Measurements from ENCODE around the gene PRKRA.
"Not testable (repeated sequence)": the region's sequence is repeated elsewhere in the genome, so short reads cannot be mapped to it uniquely, and the experiment has no call there.

Gene PRKRA

DNA sequence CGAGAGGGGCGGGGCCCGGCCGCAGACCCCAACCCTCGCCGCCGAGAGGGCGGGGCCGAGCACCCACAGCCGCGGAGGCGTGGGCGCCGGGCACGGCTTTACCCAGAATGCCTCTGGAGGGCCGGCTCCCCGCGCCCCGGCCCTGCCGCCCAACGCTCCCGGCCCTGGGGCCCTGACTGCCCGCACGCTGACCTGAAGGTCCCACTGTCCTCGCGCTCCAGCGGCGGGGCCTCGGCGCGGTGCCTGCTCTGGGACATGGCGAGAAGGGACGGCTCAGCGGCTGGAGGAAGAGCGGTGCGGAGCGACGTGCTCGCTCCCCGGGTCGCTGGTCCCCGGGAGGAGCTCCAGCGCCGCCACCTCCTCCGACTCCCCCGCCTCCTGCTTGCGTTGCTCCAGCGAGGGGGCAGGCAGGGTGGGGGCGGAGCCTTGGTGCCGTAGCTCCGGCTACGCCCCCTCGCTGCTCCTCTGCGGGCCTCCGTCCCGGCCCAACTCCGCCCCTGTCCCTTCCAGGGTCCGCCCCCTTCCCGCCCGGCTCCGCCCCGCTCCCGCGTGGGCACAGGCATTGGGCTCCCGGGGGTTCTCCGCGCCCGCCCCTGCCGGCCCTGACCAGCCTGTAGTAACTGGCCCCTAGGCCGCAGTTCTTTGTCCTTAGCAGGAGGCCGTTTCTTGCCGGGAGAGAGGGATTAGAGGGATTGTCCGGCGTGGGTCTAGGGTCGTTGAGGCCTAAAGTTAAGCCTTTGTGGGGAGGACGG lies at the start of gene PRKRA, which contains the start of gene PJVK:
TSS of gene PRKRA (minus strand) at position 402 of the 752 bp plus-strand sequence. CDS start at position 257, 145 bp downstream.
TSS of gene PJVK (plus strand) at position 605 of the 752 bp plus-strand sequence. CDS start 2,032 bp downstream, outside the sequence.
- peak; percentile 89 to 96 for DNase-seq

DNA sequence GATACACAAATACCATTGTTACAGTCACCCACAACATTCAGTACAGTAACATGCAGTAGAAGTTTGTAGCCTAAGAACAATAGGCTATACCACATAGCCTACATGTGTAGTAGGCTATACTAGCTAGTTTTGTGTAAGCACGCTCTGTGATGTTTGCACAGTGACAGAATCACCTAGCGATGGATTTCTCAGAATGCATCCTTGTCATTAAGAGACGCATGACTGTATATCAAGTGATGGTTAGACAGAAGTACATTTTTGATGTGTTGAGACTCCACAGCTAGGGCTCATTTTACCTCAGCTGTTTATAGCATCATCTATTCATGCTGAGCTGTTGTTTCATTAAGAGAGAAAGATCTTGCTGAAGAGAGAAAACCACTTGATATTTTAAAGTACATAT lies 48.7 kb upstream of the PRKRA start:
- DNase-seq, result no peak

DNA sequence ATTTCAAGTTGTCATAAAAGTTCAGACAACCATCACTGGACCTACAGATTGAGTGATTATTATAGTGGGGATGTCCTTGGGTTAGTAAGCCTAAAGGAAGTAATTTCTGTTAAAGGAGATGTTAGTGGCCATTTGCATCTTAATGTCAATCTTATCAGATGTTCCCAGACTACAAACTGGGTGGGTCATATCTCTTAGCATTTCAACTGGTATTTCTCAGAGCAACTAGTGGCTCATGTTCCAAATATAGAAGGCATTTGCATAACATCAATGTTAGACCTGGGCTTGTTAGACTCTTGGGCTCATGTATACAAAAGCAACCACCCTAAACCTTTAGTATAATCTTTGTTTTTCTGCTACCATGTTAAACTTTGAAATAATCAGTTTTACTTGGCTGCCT lies 47.2 kb upstream of the PRKRA start:
- DNase-seq, result no peak

DNA sequence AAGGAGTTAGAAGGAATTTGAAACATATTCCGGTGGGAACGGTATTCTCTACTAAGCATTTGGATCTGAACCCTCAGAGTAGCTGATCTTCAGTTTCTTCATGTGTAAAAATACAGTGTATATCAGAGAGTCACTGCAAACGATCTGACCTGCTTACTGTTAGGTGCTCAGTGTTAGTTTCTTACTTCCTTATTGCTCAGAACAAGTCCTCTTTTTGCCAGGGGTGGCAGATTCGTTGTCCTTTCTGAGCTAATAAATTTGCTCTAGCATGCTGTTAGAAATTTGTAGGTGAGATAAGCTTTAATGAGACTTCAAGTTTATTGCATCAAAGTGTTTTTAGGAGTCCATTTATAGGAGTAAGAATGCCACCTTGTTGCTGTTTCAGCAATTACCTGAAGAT lies 45.1 kb upstream of the PRKRA start:
- DNase-seq, result no peak

DNA sequence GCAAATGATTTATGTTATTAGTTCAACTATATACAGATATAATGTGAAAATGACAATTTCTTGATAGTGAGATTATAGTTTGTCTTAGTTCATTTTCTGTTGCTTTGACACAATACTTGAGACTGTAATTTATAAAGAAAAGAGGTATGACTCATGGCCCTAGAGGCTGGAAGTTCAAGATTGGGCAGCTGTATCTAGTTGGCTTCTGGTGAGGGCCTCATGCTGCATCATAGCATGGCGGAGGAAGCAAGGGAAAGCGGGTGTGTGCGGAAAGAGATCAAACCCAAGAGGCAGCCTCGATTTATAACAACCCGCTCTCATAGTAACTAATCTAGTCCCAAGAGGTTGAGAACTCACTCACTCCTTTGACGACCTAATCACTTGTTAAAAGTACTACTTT lies 40.6 kb upstream of the PRKRA start:
- DNase-seq, result no peak

DNA sequence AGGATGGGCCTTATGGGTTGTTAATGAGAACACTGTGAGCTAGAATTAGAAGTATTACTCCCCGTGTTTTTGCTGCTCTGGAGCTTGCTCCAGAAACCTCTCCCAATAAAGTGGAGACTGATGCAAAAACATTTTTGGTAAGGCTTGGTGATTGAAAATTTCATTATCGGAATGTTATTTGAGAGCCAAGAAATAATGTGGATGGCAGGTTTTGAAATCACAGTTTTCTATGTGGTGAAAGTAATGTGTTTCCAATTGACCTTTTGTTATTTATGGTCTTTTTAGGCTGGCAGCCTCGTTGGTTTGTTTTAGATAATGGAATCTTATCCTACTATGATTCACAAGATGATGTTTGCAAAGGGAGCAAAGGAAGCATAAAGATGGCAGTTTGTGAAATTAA lies 34.4 kb upstream of the PRKRA start:
- no peak for DNase-seq

DNA sequence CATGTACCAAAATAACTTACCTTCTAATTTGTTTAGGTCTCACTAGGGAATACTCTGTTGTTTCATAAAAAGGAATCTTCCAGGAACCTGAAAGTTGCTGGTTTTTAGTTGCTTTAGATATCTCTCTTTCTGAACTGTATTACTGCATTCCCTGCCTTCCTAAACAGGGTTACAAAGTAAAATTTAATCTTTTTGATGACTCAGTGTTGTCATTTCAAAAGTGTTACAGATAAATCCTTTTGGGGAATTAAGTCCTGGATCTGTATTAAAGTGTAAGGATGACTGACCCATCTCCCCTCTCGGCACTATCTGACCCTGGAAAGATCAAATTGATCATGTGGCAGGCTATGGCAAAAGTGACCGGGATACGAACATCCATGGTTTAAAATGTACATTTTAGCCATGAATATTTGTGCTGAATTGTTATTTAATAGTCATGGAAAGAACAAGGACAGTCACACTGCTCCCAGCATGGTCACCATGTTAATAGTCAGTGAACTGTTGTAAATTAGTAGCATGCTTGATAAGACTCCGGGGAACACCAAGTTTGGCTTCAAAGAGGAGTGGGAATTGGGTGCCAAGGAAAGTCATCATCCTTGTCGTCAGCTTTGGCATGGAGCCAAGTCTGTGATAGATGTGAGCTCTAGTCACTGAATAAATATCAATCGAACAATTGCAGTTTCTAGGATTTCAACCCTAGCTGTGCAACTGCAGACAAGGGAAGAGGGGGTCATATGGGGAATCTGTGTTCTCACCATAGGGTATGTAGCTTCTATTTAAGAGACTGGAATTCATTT lies 33.5 kb upstream of the PRKRA start:
- DNase-seq, result peak in 1 of 2 experiments; percentile 26

DNA sequence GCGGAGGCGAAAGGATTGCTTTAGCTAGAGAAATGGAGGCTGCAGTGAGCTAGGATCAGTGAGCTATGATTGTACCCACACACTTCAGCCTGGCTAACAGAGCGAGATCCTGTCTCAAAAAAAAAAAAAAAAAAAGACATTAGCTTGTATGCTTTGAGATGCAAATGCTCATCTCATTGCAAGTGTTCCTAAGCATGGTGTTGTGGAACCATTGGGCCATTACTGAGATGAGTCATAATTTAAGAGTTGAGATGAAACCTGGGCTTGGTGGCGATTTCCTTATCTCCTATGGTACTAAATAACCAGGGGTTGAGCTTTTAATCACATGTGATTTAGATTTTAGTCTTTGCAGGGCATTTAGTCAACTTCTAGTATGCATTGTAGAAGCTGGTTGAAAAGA lies 31.5 kb upstream of the PRKRA start:
- DNase-seq, result no peak

DNA sequence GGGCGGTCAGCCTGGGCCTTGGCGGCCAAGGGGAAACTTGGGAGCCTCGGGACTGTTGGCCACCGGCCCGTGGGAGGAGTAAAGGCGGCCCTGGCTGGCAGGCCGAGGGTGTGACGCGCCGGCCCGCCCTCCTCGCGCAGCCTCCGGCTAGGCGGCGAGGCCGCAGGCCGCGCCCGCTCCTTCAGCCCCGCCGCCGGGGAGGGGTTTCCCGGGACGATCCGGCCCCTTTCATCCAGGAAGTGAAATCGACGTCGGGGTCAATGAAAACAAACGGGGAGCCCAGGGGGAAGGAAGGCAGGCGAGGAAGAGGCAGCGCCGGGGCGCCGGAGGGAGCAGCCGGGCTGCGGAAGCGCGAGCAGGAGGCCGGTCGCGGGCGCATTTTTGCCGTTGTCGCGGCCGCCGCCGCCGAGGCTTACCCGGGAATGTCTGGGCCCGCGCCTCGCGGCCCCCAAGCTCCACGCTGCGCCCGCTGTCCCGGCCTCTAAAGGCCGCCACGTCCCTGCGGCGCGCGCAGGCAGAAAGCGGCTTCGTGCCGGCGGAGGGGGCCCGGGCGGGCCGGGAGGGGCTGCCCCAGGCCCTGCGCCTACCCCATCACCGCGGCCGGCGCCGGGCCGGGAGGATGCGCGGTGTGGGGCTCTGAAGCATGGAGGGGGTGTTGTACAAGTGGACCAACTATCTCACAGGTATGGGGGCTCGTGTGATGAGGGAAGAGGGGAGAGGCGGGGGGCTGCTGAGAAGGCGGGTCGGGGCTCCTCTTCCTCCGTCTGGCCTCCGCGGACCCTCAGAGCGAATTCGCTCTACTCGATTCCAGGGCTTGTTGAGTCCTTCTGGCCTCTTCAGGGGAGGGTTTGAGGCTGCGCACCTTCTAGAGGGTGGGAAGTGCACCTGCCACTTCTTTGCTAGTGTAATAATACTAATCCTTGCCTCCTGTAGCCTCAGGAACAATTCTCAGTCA lies 29.5 kb upstream of the PRKRA start, which contains the start of gene PLEKHA3:
TSS of gene PLEKHA3 (plus strand) at position 231 of the 955 bp plus-strand sequence. CDS start at position 644, 413 bp downstream.
- DNase-seq, result peak; percentile 82 to 83

DNA sequence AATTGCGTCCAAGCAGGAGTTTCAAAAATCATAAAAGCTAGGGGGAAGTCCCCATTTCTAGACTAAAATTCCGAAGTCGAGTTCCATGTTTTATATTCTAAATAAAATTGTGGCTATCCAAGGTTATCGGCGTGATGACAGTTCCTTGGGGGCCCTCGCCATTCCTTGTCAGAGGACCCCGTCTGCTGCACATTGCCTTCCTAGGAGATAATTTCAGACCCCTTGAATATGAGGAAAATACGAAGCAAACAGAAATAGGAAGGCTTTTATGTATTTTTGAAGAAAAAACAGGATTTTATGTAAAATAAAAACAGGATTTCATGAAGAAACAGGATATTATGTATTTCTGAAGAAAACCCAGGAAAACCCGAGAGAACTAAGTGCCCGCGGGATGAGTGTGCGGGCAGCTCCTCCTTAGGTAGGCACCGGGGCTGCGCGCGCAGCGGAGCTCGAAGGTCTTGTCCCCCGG lies 28.8 kb upstream of the PRKRA start:
- no peak for DNase-seq

DNA sequence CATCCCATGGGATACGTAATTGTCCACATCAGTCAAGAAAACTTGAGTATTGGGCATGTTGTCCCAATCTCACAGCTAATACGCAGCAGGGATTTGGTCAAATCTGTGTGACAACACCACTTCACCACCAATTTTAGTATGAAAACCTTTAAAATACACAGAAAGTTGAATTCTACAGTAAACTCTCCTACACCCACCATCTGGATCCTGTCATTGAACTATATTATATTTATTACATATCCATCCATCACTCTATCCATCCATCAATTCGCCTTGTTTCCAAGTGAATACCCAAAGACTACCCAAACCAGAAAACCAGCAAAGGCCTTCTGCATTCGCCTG lies 28.3 kb upstream of the PRKRA start:
- DNase-seq, result no peak

DNA sequence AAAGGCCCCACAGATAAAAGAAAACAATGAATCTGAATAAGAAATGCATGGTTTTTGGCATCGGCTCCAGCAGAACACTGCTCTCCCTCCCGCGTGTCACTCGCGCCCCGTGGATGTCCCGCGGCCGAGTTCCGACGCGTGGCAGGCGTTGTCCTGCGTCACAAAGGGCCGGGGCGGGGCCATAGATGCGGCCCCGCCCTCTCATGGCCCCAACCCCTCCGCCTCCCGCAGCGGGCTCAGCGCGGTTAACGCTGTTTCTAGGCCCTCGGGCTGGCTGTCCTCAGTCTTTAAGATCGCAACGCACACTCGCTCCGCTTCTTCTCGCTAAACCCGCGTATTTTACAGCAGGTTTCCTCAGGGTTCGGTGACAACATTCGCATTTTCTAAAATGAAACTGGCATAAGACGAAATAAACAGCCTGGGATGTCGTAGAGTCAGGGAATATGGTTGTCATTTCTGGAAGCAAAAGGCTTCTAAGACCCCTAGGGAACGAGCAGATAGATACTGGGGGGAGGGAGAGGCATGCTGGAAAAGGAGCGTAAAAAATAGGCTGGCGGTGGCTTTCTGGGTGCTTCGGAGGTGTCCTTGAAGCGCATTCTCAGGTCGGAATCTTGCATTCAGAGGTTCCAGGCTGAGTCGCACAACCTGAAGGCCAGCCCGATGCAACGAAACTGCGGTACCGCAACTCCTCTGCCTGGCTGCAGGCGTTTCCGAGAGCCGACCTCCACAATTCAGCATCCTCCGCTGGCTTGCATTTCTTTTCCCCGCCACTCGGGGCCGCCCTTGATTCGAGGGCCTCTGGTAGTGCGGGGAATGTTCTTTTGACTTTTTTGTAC lies 27.7 kb upstream of the PRKRA start, which contains the start of gene FKBP7:
TSS of gene FKBP7 (minus strand) at position 162 of the 836 bp plus-strand sequence. CDS start at position 61, 101 bp downstream.
- DNase-seq, result peak; percentile 60 to 75

DNA sequence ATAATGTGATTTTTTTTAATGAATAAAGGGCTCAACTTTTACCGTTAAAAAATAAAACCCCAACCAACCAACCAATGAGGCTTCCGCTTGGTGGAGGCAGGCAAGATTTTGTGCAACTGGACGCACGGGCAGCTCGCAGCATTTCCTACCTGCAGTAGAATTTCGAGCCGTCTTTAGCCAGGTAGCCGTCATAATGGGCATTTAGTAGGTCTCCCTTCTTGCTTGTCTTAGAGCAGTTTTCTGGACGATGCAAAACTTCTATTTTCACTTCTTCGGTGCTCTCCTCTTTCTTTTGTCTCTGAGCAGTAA lies 27.1 kb upstream of the PRKRA start:
- no peak for DNase-seq

DNA sequence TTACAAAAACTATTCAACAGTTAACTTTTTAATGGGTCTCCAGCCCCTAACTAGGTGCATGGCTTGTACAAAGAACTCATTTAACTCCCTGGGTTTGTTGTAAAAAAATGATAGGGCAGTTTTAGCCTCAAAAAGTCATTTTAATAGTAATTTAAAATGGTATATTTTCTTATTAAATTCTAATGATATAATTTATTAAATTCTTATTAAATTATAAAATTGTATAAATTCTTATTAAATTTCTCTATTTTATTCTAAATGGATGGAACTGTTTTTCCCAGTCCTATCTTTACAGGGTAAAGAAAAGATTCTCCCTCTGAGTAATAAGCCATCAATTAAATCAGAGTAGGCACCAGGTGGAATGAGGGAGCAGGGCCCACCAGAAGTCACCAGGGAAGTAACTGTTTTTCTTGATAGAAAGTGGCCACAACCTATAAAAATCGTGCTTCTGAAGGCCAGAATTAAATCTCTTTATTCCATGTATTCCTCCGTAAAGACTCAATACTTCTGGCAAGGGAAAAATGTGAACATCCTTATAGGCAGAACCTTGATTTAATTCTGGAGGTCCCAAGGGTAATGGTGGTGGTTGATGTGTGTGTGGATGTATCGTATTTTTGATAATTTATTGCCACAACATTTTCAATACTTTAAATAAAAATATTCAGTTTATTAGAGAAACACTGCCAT lies 26.6 kb upstream of the PRKRA start:
- DNase-seq, result no peak

DNA sequence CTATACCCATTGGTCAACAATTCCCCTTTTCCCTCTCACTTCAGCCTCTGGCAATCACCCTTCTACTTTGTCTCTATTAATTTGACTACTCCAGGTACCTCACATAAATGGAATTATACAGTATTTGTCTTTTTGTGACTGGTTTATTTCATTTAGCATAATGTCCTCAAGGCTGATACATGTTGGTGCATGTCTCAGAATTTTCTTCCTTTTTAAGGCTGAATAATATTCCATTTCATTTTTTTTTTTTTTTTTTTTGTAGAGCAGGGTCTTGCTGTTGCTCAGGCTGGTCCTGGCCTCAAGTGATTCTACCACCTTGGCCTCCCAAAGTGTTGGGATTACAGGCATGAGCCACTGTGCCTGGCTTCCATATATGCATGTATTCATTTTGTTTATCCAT lies 25.5 kb upstream of the PRKRA start:
- no peak for DNase-seq

DNA sequence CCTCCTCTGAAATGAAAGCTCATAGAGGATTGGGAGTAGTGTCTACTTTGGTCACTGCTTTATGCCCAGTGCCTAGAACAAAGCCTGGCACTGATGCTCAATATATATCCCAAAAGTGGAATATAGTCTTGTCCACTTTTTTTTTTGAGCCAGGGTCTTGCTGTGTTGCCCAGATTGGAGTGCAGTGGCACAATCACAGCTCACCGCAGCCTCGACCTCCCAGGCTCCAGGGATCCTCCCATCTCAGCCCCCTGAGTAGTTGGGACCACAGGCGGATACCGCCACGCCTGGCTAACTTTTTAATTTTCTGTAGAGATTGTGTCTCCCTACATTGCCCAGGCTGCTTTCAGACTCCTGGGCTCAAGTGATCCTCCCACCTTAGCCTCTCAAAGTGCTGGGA lies 23.6 kb upstream of the PRKRA start:
- no peak for DNase-seq

DNA sequence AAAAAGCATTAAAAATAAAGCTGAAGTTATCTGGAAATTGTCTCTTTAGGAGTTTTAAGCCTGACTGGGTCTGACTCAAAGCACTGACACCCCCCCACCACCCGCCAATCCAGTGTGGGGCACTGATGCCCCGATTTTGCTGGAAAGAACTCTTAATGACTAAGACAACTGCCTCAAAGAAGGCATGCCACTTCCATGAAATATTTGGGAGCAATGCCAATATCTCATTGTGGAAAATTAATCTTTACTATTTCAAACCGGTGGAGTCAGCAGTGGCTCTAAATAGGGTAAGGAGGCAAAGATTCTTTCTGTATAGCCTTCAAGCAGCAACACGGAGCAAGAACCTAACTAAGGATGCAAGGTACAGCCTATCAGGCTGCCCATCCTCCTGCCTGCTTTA lies 23.0 kb upstream of the PRKRA start:
- no peak for DNase-seq

DNA sequence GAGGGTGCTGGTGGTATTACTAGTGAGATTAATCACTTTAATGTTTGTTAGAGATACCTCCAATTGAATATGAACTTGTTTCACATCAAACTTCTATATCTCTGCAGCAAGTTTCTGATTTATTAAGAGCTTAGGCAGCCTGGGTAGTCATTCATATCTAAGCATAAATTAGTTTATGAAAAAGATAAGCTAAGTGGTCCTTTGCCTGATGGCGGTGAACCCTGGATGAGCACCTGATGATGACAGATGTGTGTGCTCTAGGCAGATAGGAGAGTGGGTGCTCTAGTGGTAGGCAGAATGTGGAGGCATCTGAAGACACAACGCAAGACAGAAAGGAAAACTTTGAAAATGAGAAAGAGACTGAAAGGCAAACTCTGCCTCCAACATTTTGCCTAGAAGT lies 22.4 kb upstream of the PRKRA start:
- DNase-seq, result no peak

DNA sequence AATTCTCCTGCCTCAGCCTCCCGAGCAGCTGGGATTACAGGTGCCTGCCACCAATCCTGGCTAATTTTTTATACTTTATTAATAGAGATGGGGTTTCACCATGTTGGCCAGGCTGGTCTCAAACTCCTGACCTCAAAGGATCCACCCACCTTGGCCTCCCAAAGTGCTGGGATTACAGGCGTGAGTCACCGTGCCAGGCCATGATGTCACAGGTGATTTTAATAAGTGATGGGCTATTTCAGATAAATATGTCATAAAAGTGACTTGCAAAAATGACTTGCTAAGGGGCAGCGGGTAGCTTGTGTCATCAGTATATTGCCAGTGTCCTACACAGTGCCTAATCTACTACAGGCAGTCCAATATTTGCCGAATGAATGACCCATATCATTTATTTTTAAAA lies 20.3 kb upstream of the PRKRA start:
- not testable (repeated sequence) for DNase-seq

DNA sequence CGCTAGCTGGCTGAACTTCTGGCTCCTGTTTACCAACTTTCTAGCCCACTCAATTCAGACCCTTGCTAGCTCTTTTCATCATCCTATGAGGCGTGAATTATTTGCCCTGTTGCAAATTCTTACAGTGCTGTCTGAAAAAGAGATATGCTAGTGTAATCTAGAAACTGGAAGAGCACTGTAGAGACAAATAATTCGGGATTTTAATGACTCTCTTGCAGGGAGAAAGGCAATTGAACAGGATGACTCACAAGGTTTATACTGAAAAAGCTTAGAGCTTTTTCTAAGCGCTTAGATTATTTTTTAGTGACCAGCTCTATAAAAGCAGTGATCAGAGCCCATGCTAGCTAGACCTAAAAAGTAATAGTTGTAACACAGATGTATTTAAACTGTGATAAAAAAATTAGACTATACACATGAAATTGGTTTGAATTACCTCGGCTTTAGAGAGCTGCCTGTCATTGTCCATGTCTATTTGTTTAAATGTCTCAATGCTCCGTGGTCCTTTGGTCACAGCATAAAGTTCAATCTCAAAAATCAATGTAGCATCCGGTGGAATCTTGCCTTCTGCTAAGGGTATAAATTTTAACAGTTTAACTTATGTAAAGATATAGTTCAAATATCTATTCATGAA lies 18.4 kb upstream of the PRKRA start:
- no peak for DNase-seq

DNA sequence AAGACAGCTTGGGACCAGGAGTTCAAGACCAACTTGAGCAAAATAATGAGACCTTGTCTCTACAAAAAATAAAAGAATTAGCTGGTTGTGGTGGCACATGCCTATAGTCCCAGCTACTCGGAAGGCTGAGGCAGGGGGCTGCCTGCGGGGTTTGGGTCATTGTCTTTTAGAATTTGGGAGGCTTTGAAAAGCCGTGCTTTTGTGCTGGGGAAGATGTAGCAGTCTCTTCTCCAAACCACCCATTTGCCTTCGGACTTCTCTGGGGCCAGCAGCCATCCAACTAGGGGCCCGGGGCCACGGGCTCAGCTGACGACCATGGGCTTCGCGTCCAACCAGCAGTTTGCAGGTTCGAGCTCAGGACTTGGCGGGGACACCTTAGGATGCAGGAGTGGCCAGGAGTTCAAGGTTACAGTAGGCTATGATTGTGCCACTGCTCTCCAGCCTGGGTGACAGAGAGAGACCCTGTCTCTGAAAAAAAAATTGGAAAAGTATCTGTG lies 6.5 kb upstream of the PRKRA start:
- no peak for DNase-seq

All from NCI-H1930 (cell line).